ENCODE data around the gene JAG1.

DNA sequence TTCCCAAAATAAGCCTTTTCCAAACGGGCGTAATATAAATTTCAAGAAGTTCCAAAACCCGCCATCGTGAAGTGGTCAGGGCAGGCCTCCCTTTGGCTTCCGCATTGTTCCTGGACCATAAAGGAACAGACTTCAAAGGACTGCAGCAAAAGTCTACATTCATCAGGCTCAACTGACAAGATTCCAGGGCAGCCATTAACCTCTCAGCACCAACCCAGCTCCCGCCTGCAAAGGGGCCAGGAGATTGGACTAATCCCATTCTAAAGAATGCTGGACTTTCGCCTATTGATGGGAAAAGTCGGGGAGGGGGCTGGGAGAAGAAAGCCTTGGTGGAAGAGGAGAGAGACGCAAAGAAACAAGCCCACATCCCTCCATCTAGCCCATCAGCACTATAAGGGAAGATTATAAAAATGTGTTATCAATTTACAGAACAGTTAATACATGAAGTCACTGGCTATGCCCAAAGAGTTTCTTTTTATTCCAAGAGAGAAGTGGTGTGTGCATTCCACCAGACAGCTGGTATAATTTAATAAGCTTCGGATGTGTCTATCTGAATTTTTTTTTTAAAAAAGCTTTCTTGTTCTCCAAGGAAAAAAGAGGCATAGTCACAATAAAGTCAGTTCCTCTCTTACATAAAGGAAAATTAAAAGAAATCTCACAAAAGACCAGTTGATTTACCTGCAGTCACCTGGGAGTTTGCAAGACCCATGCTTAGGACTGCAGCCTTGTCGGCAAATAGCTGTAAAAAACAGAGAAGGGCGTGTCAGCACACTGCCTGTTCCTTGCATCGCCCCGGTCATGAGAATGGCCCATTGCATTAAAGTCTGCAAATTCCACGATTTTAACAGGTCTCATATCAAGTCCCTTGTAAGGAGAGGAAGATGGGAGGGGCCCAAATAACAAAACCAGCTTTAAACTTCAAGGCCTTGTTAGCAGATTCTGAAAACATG, 17.8 kb downstream of the JAG1 start:
- TF ChIP-seq, protein P1, sequence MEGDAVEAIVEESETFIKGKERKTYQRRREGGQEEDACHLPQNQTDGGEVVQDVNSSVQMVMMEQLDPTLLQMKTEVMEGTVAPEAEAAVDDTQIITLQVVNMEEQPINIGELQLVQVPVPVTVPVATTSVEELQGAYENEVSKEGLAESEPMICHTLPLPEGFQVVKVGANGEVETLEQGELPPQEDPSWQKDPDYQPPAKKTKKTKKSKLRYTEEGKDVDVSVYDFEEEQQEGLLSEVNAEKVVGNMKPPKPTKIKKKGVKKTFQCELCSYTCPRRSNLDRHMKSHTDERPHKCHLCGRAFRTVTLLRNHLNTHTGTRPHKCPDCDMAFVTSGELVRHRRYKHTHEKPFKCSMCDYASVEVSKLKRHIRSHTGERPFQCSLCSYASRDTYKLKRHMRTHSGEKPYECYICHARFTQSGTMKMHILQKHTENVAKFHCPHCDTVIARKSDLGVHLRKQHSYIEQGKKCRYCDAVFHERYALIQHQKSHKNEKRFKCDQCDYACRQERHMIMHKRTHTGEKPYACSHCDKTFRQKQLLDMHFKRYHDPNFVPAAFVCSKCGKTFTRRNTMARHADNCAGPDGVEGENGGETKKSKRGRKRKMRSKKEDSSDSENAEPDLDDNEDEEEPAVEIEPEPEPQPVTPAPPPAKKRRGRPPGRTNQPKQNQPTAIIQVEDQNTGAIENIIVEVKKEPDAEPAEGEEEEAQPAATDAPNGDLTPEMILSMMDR (IDR thresholded peaks at IDR 0.05; ENCODE audit: insufficient read depth, low read depth, low read length), result no peak
- TF ChIP-seq EZH2 (IDR thresholded peaks at IDR 0.05; ENCODE audit: insufficient read depth, low read length), result no peak

All from astrocyte (in vitro differentiated cells and primary cell).